H1 (cell line): ENCODE results near the gene SLC6A7. TPM values are rescaled to one million over a fixed set of nuclear protein-coding genes. Genes with fewer than 3 reads are reported as not detected.

Experiments used
- CTCF ChIA-PET: fragments of 300-600 bp; sonication (Branson Sonifier 250); formaldehyde crosslinking; loops from one replicate; lab custom pipeline; 2021; ENCODE audit not compliant: partially characterized antibody; lab: Charles Lee
- POLR2A ChIA-PET: fragments of 300-600 bp; sonication (Branson Sonifier 250); formaldehyde crosslinking; loops from one replicate; lab custom pipeline; 2021; ENCODE audit warnings: inconsistent platforms; ENCODE audit not compliant: partially characterized antibody; lab: Charles Lee
- DNase-seq, 2 experiments: peaks; one replicate each; pipeline versions ENCODE4 v3.0.0 to v3.0.0-alpha.2; 2010 to 2022; ENCODE audit warnings: low spot score in 2 of 2, low read depth in 1 of 2, mixed read lengths in 1 of 2
- FAIRE-seq: peaks from 2 replicates; lab custom pipeline; 2011; peaks lifted over from hg19 to GRCh38; lab: Jason Lieb, UNC
- H2AFZ ChIP-seq: 2 replicates; pipeline ENCODE4 v1.8.1; 2012; ENCODE audit warnings: low read length, inconsistent platforms
- H2AK5ac ChIP-seq: 2 replicates; pipeline ENCODE4 v1.6.1; 2013; ENCODE audit warnings: low read depth, low read length
- H2BK120ac ChIP-seq: replicated peaks from 2 replicates; pipeline ENCODE3; 2013; ENCODE audit warnings: low read depth, low read length, inconsistent platforms
- H2BK12ac ChIP-seq: 2 replicates; pipeline ENCODE4 v1.6.1; 2013; ENCODE audit warnings: low read depth, low read length
- H2BK15ac ChIP-seq: 2 replicates; pipeline ENCODE4 v1.6.1; 2013; ENCODE audit warnings: low read length
- H2BK20ac ChIP-seq: 2 replicates; pipeline ENCODE4 v1.6.1; 2013; ENCODE audit warnings: low read length
- H2BK5ac ChIP-seq: 2 replicates; pipeline ENCODE4 v1.6.1; 2013; ENCODE audit warnings: low read depth, low read length
- H3K14ac ChIP-seq: 2 replicates; pipeline ENCODE4 v1.6.1; 2013; ENCODE audit warnings: inconsistent platforms; ENCODE audit not compliant: insufficient read length
- H3K18ac ChIP-seq: 2 replicates; pipeline ENCODE4 v1.6.1; 2013; ENCODE audit warnings: low read length; ENCODE audit errors: extremely low read depth
- H3K23ac ChIP-seq: 2 replicates; pipeline ENCODE4 v1.6.1; 2013; ENCODE audit warnings: inconsistent platforms; ENCODE audit not compliant: insufficient read length
- H3K23me2 ChIP-seq: 2 replicates; pipeline ENCODE4 v1.6.1; 2013; ENCODE audit warnings: low read depth, low read length
- H3K27ac ChIP-seq: 2 replicates; pipeline ENCODE4 v1.6.1; 2011; ENCODE audit warnings: low read depth, low read length, inconsistent platforms
- H3K27me3 ChIP-seq, 4 experiments: replicated peaks in 1 of 4; 1 replicate in 1 of 4; 2 replicates in 3 of 4; pipeline versions ENCODE4 v1.6.1 to v1.8.1; 2011 to 2013; ENCODE audit warnings: low read length in 3 of 4, mild to moderate bottlenecking in 3 of 4, inconsistent platforms in 2 of 4, mixed read lengths in 2 of 4, moderate library complexity in 1 of 4; ENCODE audit not compliant: control insufficient read depth in 3 of 4, insufficient read depth in 3 of 4; ENCODE audit errors: extremely low read depth in 1 of 4
- H3K36me3 ChIP-seq, 4 experiments: 2 replicates each; pipeline versions ENCODE4 v1.6.1 to v1.8.1; 2011 to 2013; ENCODE audit warnings: mild to moderate bottlenecking in 4 of 4, low read length in 3 of 4, moderate library complexity in 2 of 4, control low read depth in 1 of 4, inconsistent platforms in 1 of 4; ENCODE audit not compliant: insufficient read depth in 4 of 4, control insufficient read depth in 2 of 4
- H3K4ac ChIP-seq: replicated peaks from 2 replicates; pipeline ENCODE3; 2013; ENCODE audit warnings: low read length, low read depth, mixed read lengths, inconsistent platforms; ENCODE audit not compliant: insufficient read length
- H3K4me1 ChIP-seq, 4 experiments: replicated peaks in 1 of 4; 1 replicate in 1 of 4; 2 replicates in 3 of 4; pipeline versions ENCODE4 v1.6.1 to v1.8.1; 2011 to 2013; ENCODE audit warnings: low read length in 3 of 4, inconsistent platforms in 2 of 4, mixed read lengths in 1 of 4; ENCODE audit not compliant: insufficient read depth in 4 of 4, control insufficient read depth in 3 of 4
- H3K4me2 ChIP-seq, 2 experiments: 2 replicates each; pipeline versions ENCODE4 v1.6.1 to v1.8.1; 2011 to 2013; ENCODE audit warnings: low read depth in 2 of 2, low read length in 2 of 2, control low read depth in 1 of 2, inconsistent platforms in 1 of 2, mild to moderate bottlenecking in 1 of 2; ENCODE audit not compliant: insufficient read depth in 1 of 2
- H3K4me3 ChIP-seq, 4 experiments: fragments of 200-600, 300-600 bp in 1 of 4; sonication (generic), shearing (Covaris generic), sonication (Bioruptor Twin) in 1 of 4; 2 replicates each; pipeline versions ENCODE4 v1.5.1 to v1.8.1; 2011 to 2016; ENCODE audit warnings: low read length in 4 of 4, low read depth in 3 of 4, control low read depth in 2 of 4, inconsistent platforms in 2 of 4, mild to moderate bottlenecking in 2 of 4, mixed read lengths in 1 of 4, moderate library complexity in 1 of 4; ENCODE audit not compliant: insufficient read depth in 2 of 4; ENCODE audit errors: extremely low read depth in 1 of 4
- H3K56ac ChIP-seq: replicated peaks from 2 replicates; pipeline ENCODE3; 2013; ENCODE audit warnings: low read depth, mild to moderate bottlenecking, mixed read lengths, low read length, inconsistent platforms; ENCODE audit not compliant: insufficient read length
- H3K79me1 ChIP-seq: 2 replicates; pipeline ENCODE4 v1.6.1; 2013; ENCODE audit warnings: low read depth, low read length, control low read depth
- H3K79me2 ChIP-seq, 2 experiments: 2 replicates each; pipeline versions ENCODE4 v1.6.1 to v1.8.1; 2012 to 2013; ENCODE audit warnings: low read length in 2 of 2, mild to moderate bottlenecking in 2 of 2, inconsistent platforms in 1 of 2; ENCODE audit not compliant: insufficient read depth in 2 of 2, control insufficient read depth in 1 of 2
- H3K9ac ChIP-seq, 4 experiments: replicated peaks in 1 of 4; 1 replicate in 1 of 4; 2 replicates in 3 of 4; pipeline versions ENCODE4 v1.6.1 to v1.8.1; 2011 to 2013; ENCODE audit warnings: low read depth in 3 of 4, low read length in 3 of 4, control low read depth in 2 of 4, mild to moderate bottlenecking in 2 of 4, moderate library complexity in 2 of 4, inconsistent platforms in 1 of 4; ENCODE audit errors: extremely low read depth in 1 of 4
- H3K9me3 ChIP-seq, 2 experiments: 2 replicates each; pipeline versions ENCODE4 v1.6.1 to v1.8.1; 2012 to 2013; ENCODE audit warnings: mild to moderate bottlenecking in 2 of 2, moderate library complexity in 2 of 2, control low read depth in 1 of 2, inconsistent platforms in 1 of 2, low read depth in 1 of 2, low read length in 1 of 2, mixed read lengths in 1 of 2; ENCODE audit not compliant: insufficient read depth in 2 of 2
- H4K20me1 ChIP-seq, 2 experiments: replicated peaks in 1 of 2; 2 replicates each; pipeline versions ENCODE3 to v1.8.1; 2011 to 2013; ENCODE audit warnings: inconsistent platforms in 2 of 2, low read length in 2 of 2, mild to moderate bottlenecking in 1 of 2; ENCODE audit not compliant: insufficient read depth in 2 of 2, control insufficient read depth in 1 of 2
- H4K5ac ChIP-seq: 2 replicates; pipeline ENCODE4 v1.6.1; 2013; ENCODE audit warnings: low read length, low read depth, mixed read lengths, inconsistent platforms; ENCODE audit not compliant: insufficient read length
- H4K8ac ChIP-seq: 2 replicates; pipeline ENCODE4 v1.8.0; 2013; ENCODE audit warnings: mild to moderate bottlenecking, moderate library complexity, low read length, inconsistent platforms; ENCODE audit not compliant: insufficient read depth; ENCODE audit errors: extremely low read depth
- H4K91ac ChIP-seq: replicated peaks from 2 replicates; pipeline ENCODE3; 2013; ENCODE audit warnings: low read length, mixed read lengths, inconsistent platforms; ENCODE audit not compliant: insufficient read length
- CHD1 ChIP-seq: IDR thresholded peaks from 2 replicates; pipeline ENCODE4 v1.6.1; 2012; ENCODE audit warnings: low read depth, low read length, improper control_type of control experiment
- CHD2 ChIP-seq: IDR thresholded peaks from 2 replicates; pipeline ENCODE4 v1.6.1; 2012; ENCODE audit warnings: low read length, improper control_type of control experiment
- CREB1 ChIP-seq: IDR thresholded peaks from 2 replicates; pipeline ENCODE4 v1.6.1; 2012; ENCODE audit warnings: inconsistent platforms
- CTBP2 ChIP-seq: IDR thresholded peaks from 2 replicates; pipeline ENCODE4 v1.7.0; 2011; ENCODE audit warnings: borderline replicate concordance, mild to moderate bottlenecking, moderate library complexity, mixed read lengths, low read length; ENCODE audit not compliant: insufficient read depth, insufficient read length
- EGR1 ChIP-seq: IDR thresholded peaks from 2 replicates; pipeline ENCODE4 v1.6.1; 2011; ENCODE audit warnings: low read depth, low read length, borderline replicate concordance
- FOSL1 ChIP-seq: IDR thresholded peaks from 2 replicates; pipeline ENCODE4 v1.6.1; 2011; ENCODE audit warnings: mild to moderate bottlenecking, low read depth, low read length, moderate library complexity; ENCODE audit not compliant: insufficient read depth
- POLR2A ChIP-seq, 2 experiments: IDR thresholded peaks; 1 replicate in 1 of 2; 2 replicates in 1 of 2; pipeline ENCODE4 v1.6.1; 2011; ENCODE audit warnings: low read depth in 2 of 2, low read length in 2 of 2, mild to moderate bottlenecking in 2 of 2; ENCODE audit errors: control extremely low read depth in 1 of 2
- RAD21 ChIP-seq, 2 experiments: IDR thresholded peaks in 1 of 2; conservative IDR thresholded peaks in 1 of 2; 2 replicates each; pipeline ENCODE4 v1.6.1; 2011; ENCODE audit warnings: low read depth in 2 of 2, low read length in 2 of 2, improper control_type of control experiment in 1 of 2, inconsistent platforms in 1 of 2, mild to moderate bottlenecking in 1 of 2, moderate library complexity in 1 of 2
- RXRA ChIP-seq: IDR thresholded peaks from 2 replicates; pipeline ENCODE4 v1.6.1; 2011; ENCODE audit warnings: low read depth, mild to moderate bottlenecking, low read length, moderate library complexity; ENCODE audit not compliant: insufficient read depth
- SAP30 ChIP-seq: fragments of 300-600 bp; sonication (generic); IDR thresholded peaks from 2 replicates; pipeline ENCODE4 v1.7.1; 2012; ENCODE audit warnings: low read length, moderate library complexity, mild to moderate bottlenecking, inconsistent platforms; ENCODE audit not compliant: insufficient read depth, insufficient replicate concordance
- SP1 ChIP-seq: IDR thresholded peaks from 2 replicates; pipeline ENCODE4 v1.6.1; 2011; ENCODE audit warnings: low read depth, low read length
- SRF ChIP-seq: IDR thresholded peaks from 2 replicates; pipeline ENCODE4 v1.6.1; 2011; ENCODE audit warnings: mild to moderate bottlenecking, low read depth, low read length, moderate library complexity
- TBP ChIP-seq: IDR thresholded peaks from 2 replicates; pipeline ENCODE4 v1.6.1; 2011; ENCODE audit warnings: low read depth, low read length, improper control_type of control experiment
- TEAD4 ChIP-seq: IDR thresholded peaks from 2 replicates; pipeline ENCODE4 v1.6.1; 2012; ENCODE audit warnings: low read depth, low read length, inconsistent platforms, mixed read lengths
- WGBS, 2 experiments: shearing (Covaris generic) in 1 of 2; methylation state at CpG; one replicate each; pipeline versions ENCODE4 v1.1.6 to v1.1.7; 2013 to 2015; ENCODE audit warnings: low lambda C conversion rate in 2 of 2, mixed read lengths in 2 of 2, inconsistent platforms in 1 of 2, low coverage in 1 of 2, missing lambda C conversion rate in 1 of 2; ENCODE audit not compliant: insufficient replicate concordance in 2 of 2, insufficient coverage in 1 of 2, insufficient read length in 1 of 2; ENCODE audit errors: extremely low coverage in 1 of 2, missing lambda C conversion rate in 1 of 2; 5-methylcytosine and 5-hydroxymethylcytosine counted together
- polyA plus RNA-seq, 7 experiments: library from polyadenylated mRNA; depleted of rRNA in 3 of 7; stranded (reverse) in 5 of 7; unstranded in 2 of 7; fragments of >200 nt in 5 of 7; fragments of 200-250 nt in 2 of 7; gene quantifications; 1 replicate in 5 of 7; 2 replicates in 1 of 7; 4 replicates in 1 of 7; pipeline versions ENCODE4 v1.2.1 to v1.2.3, GENCODE V29; 2011 to 2013; ENCODE audit warnings: missing spikeins in 2 of 7, mixed read lengths in 2 of 7
- total RNA-seq: library from RNA; stranded (reverse); fragmentation: NEBNext Ultra II Directional; extraction: Animal tissue kit (Norgen Biotek cat#: 25700); gene quantifications from 2 replicates; pipeline ENCODE4 v1.2.1, GENCODE V29; 2021

The SLC6A7 gene
- total and polyA plus RNA-seq, 2 of the 8 experiments (the other 6 are each of a cell fraction or from before 2014, with no cell fraction given), result 0.07 to 0.12 TPM

GRCh38 chr5:150140830-150141229, 49.0 kb upstream of the SLC6A7 start:
- Histone ChIP-seq H3K56ac (no peak overlapping the region), H2AFZ (no peak overlapping the region), H2BK12ac (peak overlapping the region; percentile 96), H3K23me2 (no peaks in the 10 kb centered on the region), H4K20me1 (no peaks in the 10 kb centered on the region), H3K18ac (no peak overlapping the region; the same call in 1 of the 2 replicates), H3K4me2 (no peak overlapping the region), H3K27me3 (no peaks in the 10 kb centered on the region; a peak in 3 of 7 replicates), H3K14ac (no peak overlapping the region), H2BK5ac (peak overlapping the region; percentile 21; the same call in 1 of the 2 replicates), H4K5ac (no peak overlapping the region), H3K36me3 (no peaks in the 10 kb centered on the region), H3K23ac (no peak overlapping the region), H3K9ac (no peak overlapping the region), H3K9me3 (no peaks in the 10 kb centered on the region), H4K8ac (no peak overlapping the region), H3K4me3 (no peak overlapping the region), H2BK120ac (no peak overlapping the region), H2BK15ac (peak overlapping the region; percentile 75; the same call in 1 of the 2 replicates), H2AK5ac (peak overlapping the region; percentile 77; the same call in 1 of the 2 replicates), H3K27ac (no peak overlapping the region), H4K91ac (peak overlapping the region; percentile 44), H3K79me2 (no peaks in the 10 kb centered on the region), H3K4me1 (peaks cover 4 to 45% (median 34%) of the 10 kb centered on the region in 4 experiments), H3K79me1 (no peaks in the 10 kb centered on the region), H3K4ac (no peak overlapping the region), H2BK20ac (peak overlapping the region; percentile 77; the same call in 1 of the 2 replicates)
- WGBS, 2 experiments, result 87% methylated on average over 11 of the region's 11 CpGs; no CpG with 5 or more reads in 1 of the 2 experiments
- DNase-seq (no peak), FAIRE-seq (no peak)
- ChIA-PET POLR2A (interaction anchor here (1.5 kb wide), 1 partner anchor 13 kb away, joined by 5 read pairs; no protein-coding TSS in a partner anchor), CTCF (interaction anchor here (1.1 to 13.1 kb wide), 3 partner anchors 17 to 70 kb away, joined by 3 to 188 read pairs (median 7); no protein-coding TSS in a partner anchor)
- TF ChIP-seq RXRA (no peak), EGR1 (no peak), SRF (no peak), SAP30 (no peak), RAD21 (IDR thresholded peaks at IDR 0.05 in 1 of 2, conservative IDR thresholded peaks at IDR 0.05 in 1 of 2; ENCODE audit: low read depth in 2 of 2, low read length in 2 of 2) (no peak), CTBP2 (no peak), CHD2 (no peak), POLR2A (IDR thresholded peaks at IDR 0.05; ENCODE audit: control extremely low read depth in 1 of 2, low read depth in 2 of 2, low read length in 2 of 2) (no peak), SP1 (no peak), CREB1 (no peak), CHD1 (no peak), FOSL1 (no peak), TBP (no peak), TEAD4 (no peak)
